ENCODE measurements around the gene CEMIP. TPM values are rescaled to one million over a fixed set of nuclear protein-coding genes. Genes with fewer than 3 reads are reported as not detected.

Gene CEMIP
- total and polyA plus RNA-seq, 2 donors = 0.28 to 2.9 TPM

DNA sequence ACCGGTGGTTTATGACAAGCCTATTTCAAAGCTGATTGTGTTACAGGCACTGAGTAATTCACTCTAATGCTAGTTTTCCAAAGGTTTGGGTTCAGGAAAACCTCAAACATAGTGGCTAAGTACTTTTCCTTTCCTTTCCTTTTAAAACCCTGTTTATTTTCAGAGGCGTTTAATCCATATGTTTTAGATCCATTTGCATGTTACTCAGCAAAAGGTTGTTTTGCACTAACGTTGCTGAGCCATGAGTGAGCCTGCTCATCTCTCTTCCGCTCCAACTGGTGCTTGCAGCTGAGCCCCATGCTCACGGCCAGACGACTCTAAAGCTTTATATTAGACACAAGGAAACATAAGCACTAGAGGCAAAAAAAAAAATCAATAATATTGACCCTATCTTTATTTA, 9.4 kb downstream of the CEMIP start:
- 87% methylated on average over 6 of the region's 6 CpGs for WGBS
- Histone ChIP-seq H3K4me1 (ENCODE audit: control insufficient read depth in 2 of 2, insufficient read depth in 2 of 2, low read length in 2 of 2) (peaks cover 2 to 13% of the 10 kb centered on the region in 2 donors), H3K27me3 (ENCODE audit: control insufficient read depth in 2 of 2, insufficient read depth in 1 of 2, low read length in 1 of 2) (peaks cover 2% of the 10 kb centered on the region in 2 donors), H3K4me3 (ENCODE audit: low read length in 2 of 2) (no peak overlapping the region), H3K36me3 (ENCODE audit: control insufficient read depth in 2 of 2, insufficient read depth in 2 of 2, low read length in 1 of 2) (no peaks in the 10 kb centered on the region), H3K9me3 (ENCODE audit: control insufficient read depth in 2 of 2, insufficient read depth in 1 of 2, low read length in 1 of 2) (no peaks in the 10 kb centered on the region), H3K27ac (ENCODE audit: low read depth in 1 of 2, low read length in 1 of 2) (no peak overlapping the region)
- DNase-seq (ENCODE audit: low read depth in 6 of 9, low spot score in 9 of 9) = no peak

DNA sequence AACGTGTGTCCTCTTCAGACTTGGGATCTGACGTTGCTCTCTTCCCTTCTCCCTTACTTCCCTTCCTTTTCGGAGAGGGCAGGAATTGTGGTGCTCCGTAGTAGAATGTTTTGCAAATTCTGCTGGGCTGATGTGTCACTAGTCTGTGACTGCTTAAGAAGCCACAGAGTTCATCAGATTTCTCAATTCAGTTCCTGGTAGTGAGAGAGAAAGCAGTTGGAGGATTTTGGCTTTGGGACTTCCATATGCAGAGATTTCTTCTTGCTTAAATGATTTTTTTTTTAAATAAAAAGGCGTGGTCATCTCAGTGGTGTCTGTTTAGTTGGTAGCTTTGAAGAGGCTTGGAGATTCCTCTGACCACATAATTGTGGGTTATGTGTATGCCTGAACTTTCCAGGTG, 10.1 kb downstream of the CEMIP start:
- Histone ChIP-seq H3K4me1 (ENCODE audit: control insufficient read depth in 2 of 2, insufficient read depth in 2 of 2, low read length in 2 of 2) (peaks cover 2 to 6% of the 10 kb centered on the region in 2 donors), H3K27ac (ENCODE audit: low read depth in 1 of 2, low read length in 1 of 2) (no peak overlapping the region), H3K9me3 (ENCODE audit: control insufficient read depth in 2 of 2, insufficient read depth in 1 of 2, low read length in 1 of 2) (no peaks in the 10 kb centered on the region), H3K36me3 (ENCODE audit: control insufficient read depth in 2 of 2, insufficient read depth in 2 of 2, low read length in 1 of 2) (no peaks in the 10 kb centered on the region), H3K4me3 (ENCODE audit: low read length in 2 of 2) (no peak overlapping the region), H3K27me3 (ENCODE audit: control insufficient read depth in 2 of 2, insufficient read depth in 1 of 2, low read length in 1 of 2) (peaks cover 0 to 2% of the 10 kb centered on the region in 2 donors)
- WGBS = 75% methylated on average over 5 of the region's 5 CpGs
- DNase-seq (ENCODE audit: low read depth in 6 of 9, low spot score in 9 of 9) = no peak

DNA sequence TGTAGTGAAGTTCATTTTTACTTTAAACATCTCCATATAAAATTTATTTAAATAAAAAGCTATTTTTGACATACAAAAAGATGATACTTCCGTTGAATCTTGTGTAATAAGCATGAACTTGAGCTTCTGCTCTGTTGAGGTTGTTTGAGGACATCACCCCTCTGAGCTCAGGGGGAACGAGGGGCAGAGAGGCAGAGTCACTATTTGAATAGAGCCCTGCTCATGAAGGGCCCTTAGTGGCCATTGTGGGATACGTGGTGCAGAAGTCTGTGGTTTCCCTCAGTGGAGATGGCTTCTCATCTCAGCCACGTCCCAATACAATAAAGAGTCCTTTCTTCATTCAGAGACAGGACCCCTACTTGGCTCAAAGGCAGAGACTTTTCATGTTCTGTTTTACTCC, 10.6 kb downstream of the CEMIP start:
- WGBS = 69% methylated on average over 4 of the region's 4 CpGs
- DNase-seq (ENCODE audit: low read depth in 6 of 9, low spot score in 9 of 9) = no peak
- no peak overlapping the region for H3K27ac ChIP-seq (ENCODE audit: low read depth in 1 of 2, low read length in 1 of 2)
- peaks cover under 1% of the 10 kb centered on the region in 2 donors for H3K4me1 ChIP-seq (ENCODE audit: control insufficient read depth in 2 of 2, insufficient read depth in 2 of 2, low read length in 2 of 2)
- H3K4me3 ChIP-seq (ENCODE audit: low read length in 2 of 2) = no peak overlapping the region
- peaks cover 0 to 2% of the 10 kb centered on the region in 2 donors for H3K27me3 ChIP-seq (ENCODE audit: control insufficient read depth in 2 of 2, insufficient read depth in 1 of 2, low read length in 1 of 2)
- H3K9me3 ChIP-seq (ENCODE audit: control insufficient read depth in 2 of 2, insufficient read depth in 1 of 2, low read length in 1 of 2) = no peaks in the 10 kb centered on the region
- no peaks in the 10 kb centered on the region for H3K36me3 ChIP-seq (ENCODE audit: control insufficient read depth in 2 of 2, insufficient read depth in 2 of 2, low read length in 1 of 2)

DNA sequence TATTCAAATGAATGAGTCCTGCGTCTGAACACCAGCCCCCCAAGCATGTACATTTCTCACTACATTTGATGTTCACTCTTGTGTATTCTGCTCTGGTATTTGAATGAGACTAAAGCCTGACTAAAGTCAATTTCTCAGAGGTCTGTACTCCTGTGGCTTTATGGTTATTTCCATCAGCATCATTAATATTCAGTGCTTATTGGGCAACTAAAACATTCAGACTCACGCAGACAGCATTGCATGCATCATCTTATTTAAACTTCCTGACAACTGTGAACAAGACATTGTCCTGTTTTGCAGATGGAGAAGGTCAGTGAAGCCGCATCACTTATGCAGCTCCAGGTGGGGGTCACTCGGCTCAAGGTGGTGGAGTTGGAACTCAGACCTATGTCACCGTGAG, 11.1 kb downstream of the CEMIP start:
- H3K9me3 ChIP-seq (ENCODE audit: control insufficient read depth in 2 of 2, insufficient read depth in 1 of 2, low read length in 1 of 2) = no peaks in the 10 kb centered on the region
- H3K27ac ChIP-seq (ENCODE audit: low read depth in 1 of 2, low read length in 1 of 2) = no peak overlapping the region
- WGBS = 97% methylated on average over 5 of the region's 5 CpGs
- no peak for DNase-seq (ENCODE audit: low read depth in 6 of 9, low spot score in 9 of 9)
- H3K4me3 ChIP-seq (ENCODE audit: low read length in 2 of 2) = no peak overlapping the region
- H3K36me3 ChIP-seq (ENCODE audit: control insufficient read depth in 2 of 2, insufficient read depth in 2 of 2, low read length in 1 of 2) = no peaks in the 10 kb centered on the region
- no peaks in the 10 kb centered on the region for H3K4me1 ChIP-seq (ENCODE audit: control insufficient read depth in 2 of 2, insufficient read depth in 2 of 2, low read length in 2 of 2)
- H3K27me3 ChIP-seq (ENCODE audit: control insufficient read depth in 2 of 2, insufficient read depth in 1 of 2, low read length in 1 of 2) = peaks cover 0 to 2% of the 10 kb centered on the region in 2 donors

DNA sequence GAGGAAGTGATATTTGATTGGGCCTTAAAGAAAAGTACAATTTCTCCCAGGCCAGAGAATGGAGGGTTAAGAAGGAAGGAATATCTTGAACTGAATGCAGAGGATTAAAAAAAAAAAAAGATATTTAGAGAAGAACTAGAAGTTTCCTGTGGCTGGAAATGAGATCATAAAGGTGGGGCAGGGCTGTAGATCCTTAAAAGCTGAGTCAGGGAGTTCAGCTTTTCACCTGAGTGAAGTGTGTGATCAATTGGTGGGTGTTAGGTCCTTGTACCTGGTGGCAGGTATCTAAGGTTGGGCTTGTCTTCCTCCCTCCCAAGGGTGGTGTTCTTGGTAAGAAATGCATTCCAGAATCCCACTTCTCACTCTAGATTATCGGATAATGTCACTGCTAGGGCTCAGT, 11.8 kb downstream of the CEMIP start:
- peaks cover 0 to 2% of the 10 kb centered on the region in 2 donors for H3K27me3 ChIP-seq (ENCODE audit: control insufficient read depth in 2 of 2, insufficient read depth in 1 of 2, low read length in 1 of 2)
- no peaks in the 10 kb centered on the region for H3K9me3 ChIP-seq (ENCODE audit: control insufficient read depth in 2 of 2, insufficient read depth in 1 of 2, low read length in 1 of 2)
- no peaks in the 10 kb centered on the region for H3K36me3 ChIP-seq (ENCODE audit: control insufficient read depth in 2 of 2, insufficient read depth in 2 of 2, low read length in 1 of 2)
- H3K27ac ChIP-seq (ENCODE audit: low read depth in 1 of 2, low read length in 1 of 2) = no peak overlapping the region
- no peak for DNase-seq (ENCODE audit: low read depth in 6 of 9, low spot score in 9 of 9)
- no peaks in the 10 kb centered on the region for H3K4me1 ChIP-seq (ENCODE audit: control insufficient read depth in 2 of 2, insufficient read depth in 2 of 2, low read length in 2 of 2)
- WGBS = 94% methylated on average over 1 of the region's 1 CpG
- no peak overlapping the region for H3K4me3 ChIP-seq (ENCODE audit: low read length in 2 of 2)

DNA sequence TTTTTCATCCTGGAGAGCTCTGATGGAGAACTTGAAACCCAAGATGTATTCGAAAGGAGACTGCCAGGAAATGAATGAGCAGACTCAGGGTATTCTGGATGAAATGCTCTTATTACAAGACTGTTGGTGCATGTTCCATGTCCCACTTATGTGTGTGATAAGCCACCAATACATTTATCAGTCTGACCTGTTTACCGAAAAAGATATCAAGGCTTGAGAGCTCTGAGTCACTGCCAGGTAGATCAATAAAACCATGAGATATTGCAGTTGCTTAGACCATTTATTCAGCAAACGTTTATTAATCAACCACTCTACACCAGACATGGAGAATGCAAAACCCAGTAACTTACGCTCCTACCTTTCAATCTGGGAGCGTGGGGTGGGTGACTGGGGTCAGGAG, 17.2 kb downstream of the CEMIP start:
- Histone ChIP-seq H3K4me3 (ENCODE audit: low read length in 2 of 2) (no peak overlapping the region), H3K36me3 (ENCODE audit: control insufficient read depth in 2 of 2, insufficient read depth in 2 of 2, low read length in 1 of 2) (no peaks in the 10 kb centered on the region), H3K4me1 (ENCODE audit: control insufficient read depth in 2 of 2, insufficient read depth in 2 of 2, low read length in 2 of 2) (no peaks in the 10 kb centered on the region), H3K27me3 (ENCODE audit: control insufficient read depth in 2 of 2, insufficient read depth in 1 of 2, low read length in 1 of 2) (no peaks in the 10 kb centered on the region), H3K9me3 (ENCODE audit: control insufficient read depth in 2 of 2, insufficient read depth in 1 of 2, low read length in 1 of 2) (no peaks in the 10 kb centered on the region), H3K27ac (ENCODE audit: low read depth in 1 of 2, low read length in 1 of 2) (no peak overlapping the region)
- no peak for DNase-seq (ENCODE audit: low read depth in 6 of 9, low spot score in 9 of 9)
- 84% methylated on average over 5 of the region's 5 CpGs for WGBS

DNA sequence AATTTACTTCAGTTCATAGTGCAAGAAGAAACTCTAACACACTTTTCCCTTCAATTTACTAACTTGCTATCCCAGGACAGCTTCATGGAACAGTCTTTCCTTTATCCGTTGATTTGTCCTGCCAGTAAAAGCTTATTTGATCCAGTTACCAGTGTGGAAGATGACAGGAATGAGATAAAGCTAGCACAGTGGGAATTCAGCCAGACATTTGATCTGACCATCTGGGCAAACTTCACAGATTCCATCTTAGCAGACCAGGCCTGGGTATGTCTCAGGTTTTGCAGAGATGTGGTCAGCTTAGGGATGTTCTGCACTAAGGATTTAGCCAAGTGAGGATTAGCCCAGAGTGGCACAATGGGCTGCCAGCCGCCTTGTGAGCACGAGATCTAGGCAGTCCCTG, 19.7 kb downstream of the CEMIP start:
- no peak for DNase-seq (ENCODE audit: low read depth in 6 of 9, low spot score in 9 of 9)
- WGBS = 97% methylated on average over 3 of the region's 3 CpGs
- H3K36me3 ChIP-seq (ENCODE audit: control insufficient read depth in 2 of 2, insufficient read depth in 2 of 2, low read length in 1 of 2) = no peaks in the 10 kb centered on the region

DNA sequence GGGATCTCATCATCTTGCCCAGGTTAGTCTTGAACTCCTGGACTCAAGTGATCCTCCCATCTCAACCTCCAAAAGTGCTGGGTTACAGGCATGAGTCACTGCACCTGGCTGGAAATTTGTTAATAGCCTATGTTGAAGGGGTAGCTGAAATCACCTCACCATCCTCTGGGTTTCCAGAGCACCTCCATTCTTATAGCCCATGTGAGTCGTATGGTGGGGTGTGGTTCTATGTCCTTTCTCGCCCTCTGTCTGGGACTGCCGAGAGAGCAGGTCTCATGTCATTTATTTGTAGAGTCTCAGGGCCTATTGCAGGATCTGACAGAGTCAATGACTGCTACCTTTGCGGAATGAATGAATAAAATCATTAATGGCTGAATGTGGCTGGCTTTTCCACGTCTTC, 20.9 kb downstream of the CEMIP start:
- Histone ChIP-seq H3K4me3 (ENCODE audit: low read length in 2 of 2) (no peak overlapping the region), H3K4me1 (ENCODE audit: control insufficient read depth in 2 of 2, insufficient read depth in 2 of 2, low read length in 2 of 2) (peaks cover 4 to 15% of the 10 kb centered on the region in 2 donors), H3K36me3 (ENCODE audit: control insufficient read depth in 2 of 2, insufficient read depth in 2 of 2, low read length in 1 of 2) (no peaks in the 10 kb centered on the region), H3K27me3 (ENCODE audit: control insufficient read depth in 2 of 2, insufficient read depth in 1 of 2, low read length in 1 of 2) (no peaks in the 10 kb centered on the region), H3K27ac (ENCODE audit: low read depth in 1 of 2, low read length in 1 of 2) (no peak overlapping the region), H3K9me3 (ENCODE audit: control insufficient read depth in 2 of 2, insufficient read depth in 1 of 2, low read length in 1 of 2) (no peaks in the 10 kb centered on the region)
- DNase-seq (ENCODE audit: low read depth in 6 of 9, low spot score in 9 of 9) = no peak
- WGBS = 83% methylated on average over 5 of the region's 5 CpGs

More for the DNA sequence above, 19.7 kb downstream of the CEMIP start:
- H3K4me3 ChIP-seq (ENCODE audit: low read length in 2 of 2) = no peak overlapping the region
- H3K27me3 ChIP-seq (ENCODE audit: control insufficient read depth in 2 of 2, insufficient read depth in 1 of 2, low read length in 1 of 2) = no peaks in the 10 kb centered on the region
- no peaks in the 10 kb centered on the region for H3K9me3 ChIP-seq (ENCODE audit: control insufficient read depth in 2 of 2, insufficient read depth in 1 of 2, low read length in 1 of 2)
- H3K27ac ChIP-seq (ENCODE audit: low read depth in 1 of 2, low read length in 1 of 2) = no peak overlapping the region
- H3K4me1 ChIP-seq (ENCODE audit: control insufficient read depth in 2 of 2, insufficient read depth in 2 of 2, low read length in 2 of 2) = peaks cover 0 to 5% of the 10 kb centered on the region in 2 donors

DNA sequence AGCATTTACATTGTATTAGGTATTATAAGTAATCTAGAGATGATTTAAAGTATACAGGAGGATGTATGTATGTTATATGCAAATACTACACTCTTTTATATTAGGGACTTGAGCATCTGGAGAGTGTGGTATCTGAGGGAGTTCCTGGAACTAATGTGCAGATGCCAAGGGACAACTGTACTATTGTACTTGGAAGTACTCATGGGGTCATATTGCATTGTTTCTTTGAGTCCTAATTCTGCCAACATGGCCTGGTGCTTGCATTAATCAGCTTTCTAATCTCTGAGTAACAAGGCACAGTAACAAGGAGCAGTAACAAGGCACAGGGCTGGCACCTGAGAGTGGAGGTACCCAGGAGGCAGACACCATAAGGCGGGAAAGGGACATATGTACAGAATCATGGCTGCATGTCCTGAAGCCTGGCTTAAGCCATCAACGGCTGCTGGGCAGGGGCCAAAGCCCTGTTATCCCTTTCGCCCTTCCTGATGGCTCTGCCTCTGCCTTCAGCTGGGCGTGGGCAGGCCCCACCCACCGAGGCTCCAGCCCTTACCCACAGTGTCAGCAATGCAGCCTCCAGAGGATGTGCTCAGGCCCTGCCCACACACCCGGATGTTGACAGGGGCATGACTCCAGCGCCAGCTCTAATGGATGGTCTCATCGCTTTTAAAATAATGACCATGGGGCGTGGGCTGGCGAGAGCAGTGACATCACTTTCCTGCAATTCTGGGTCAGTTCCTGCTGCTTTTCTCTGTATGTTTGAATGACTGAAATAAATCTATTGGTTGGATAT, 22.9 kb downstream of the CEMIP start:
- Histone ChIP-seq H3K4me1 (ENCODE audit: control insufficient read depth in 2 of 2, insufficient read depth in 2 of 2, low read length in 2 of 2) (peaks cover 5 to 18% of the 10 kb centered on the region in 2 donors), H3K9me3 (ENCODE audit: control insufficient read depth in 2 of 2, insufficient read depth in 1 of 2, low read length in 1 of 2) (no peaks in the 10 kb centered on the region), H3K27ac (ENCODE audit: low read depth in 1 of 2, low read length in 1 of 2) (no peak overlapping the region), H3K4me3 (ENCODE audit: low read length in 2 of 2) (no peak overlapping the region), H3K36me3 (ENCODE audit: control insufficient read depth in 2 of 2, insufficient read depth in 2 of 2, low read length in 1 of 2) (no peaks in the 10 kb centered on the region), H3K27me3 (ENCODE audit: control insufficient read depth in 2 of 2, insufficient read depth in 1 of 2, low read length in 1 of 2) (no peaks in the 10 kb centered on the region)
- DNase-seq (ENCODE audit: low read depth in 6 of 9, low spot score in 9 of 9) = no peak
- 96% methylated on average over 10 of the region's 10 CpGs for WGBS

Data from thymus (tissue), 11 donors.